Transverse colon (tissue), 4 donors: ENCODE data around the gene GNB1L.

ENCODE experiments used
- CTCF ChIP-seq, 5 experiments: fragments of 200-600 bp in 3 of 5; fragments of 450-650 bp in 2 of 5; sonication (generic) in 3 of 5; IDR thresholded peaks; 1 replicate in 2 of 5; 2 replicates in 3 of 5; pipeline ENCODE4 v1.5.1; 2016 to 2017; ENCODE audit warnings: antibody characterized with exemption in 5 of 5, inconsistent platforms in 3 of 5, mild to moderate bottlenecking in 2 of 5, moderate library complexity in 1 of 5
- POLR2A ChIP-seq: fragments of 450-650 bp; IDR thresholded peaks from one replicate; pipeline ENCODE4 v1.6.1; 2016; ENCODE audit warnings: antibody characterized with exemption, mild to moderate bottlenecking, moderate library complexity
- POLR2AphosphoS5 ChIP-seq, 3 donors: sonication (generic); formaldehyde crosslinking; IDR thresholded peaks; one replicate each; pipeline ENCODE4 v1.6.1; 2016; ENCODE audit warnings: antibody characterized with exemption in 3 of 3

- TF ChIP-seq CTCF (IDR thresholded peaks at IDR 0.05) (no peak), POLR2AphosphoS5 (IDR thresholded peaks at IDR 0.05) (no peak), POLR2A (no peak)
Observed at GRCh38 chr22:19849835-19850762, 4.6 kb downstream of the GNB1L start.
